Stimulated activated CD8-positive, alpha-beta memory T cell treated with anti-CD3 and anti-CD28 coated beads, Interleukin-2, amount 100 ng/mL, for 1 hour (primary cell): ENCODE data around the gene GALNT2.

Source experiments
- DNase-seq, 2 donors: peaks; one replicate each; pipeline ENCODE4 v3.0.0-alpha.2; 2020; ENCODE audit warnings: low read depth in 2 of 2

GALNT2 gene

GRCh38 chr1:230235876-230236275, 168.8 kb downstream of the GALNT2 start:
- DNase-seq, result no peak

DNA sequence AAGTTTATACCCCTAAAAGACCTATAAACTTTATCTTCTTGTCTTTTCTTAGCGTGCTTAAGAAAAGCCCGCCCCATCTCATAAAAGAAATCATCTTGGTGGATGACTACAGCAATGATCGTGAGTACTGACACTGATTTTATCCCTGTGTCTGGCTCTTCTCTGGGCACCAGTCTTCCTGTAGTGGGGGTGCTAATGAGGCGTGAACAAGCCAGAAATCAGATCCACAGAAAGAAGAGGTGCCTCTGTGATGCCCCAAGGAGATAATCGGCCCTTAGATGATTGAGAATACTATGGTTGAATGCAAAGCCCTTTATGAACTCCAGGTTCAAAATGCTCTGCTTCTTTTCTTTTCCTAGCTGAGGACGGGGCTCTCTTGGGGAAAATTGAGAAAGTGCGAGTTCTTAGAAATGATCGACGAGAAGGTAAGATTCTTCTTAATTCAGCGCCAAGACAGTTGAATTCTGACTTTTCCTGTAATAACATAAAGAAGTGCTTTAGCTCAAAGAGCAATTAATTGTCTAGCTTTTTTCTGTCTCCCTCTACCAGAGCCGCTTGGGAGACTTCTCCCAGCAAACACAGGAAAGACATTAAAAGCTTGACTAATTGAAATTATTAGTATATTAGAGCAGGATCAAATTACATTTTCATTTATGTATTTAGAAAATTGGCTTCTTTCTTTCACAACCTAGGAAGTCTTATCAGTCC, 169.4 kb downstream of the GALNT2 start:
- no peak for DNase-seq

DNA sequence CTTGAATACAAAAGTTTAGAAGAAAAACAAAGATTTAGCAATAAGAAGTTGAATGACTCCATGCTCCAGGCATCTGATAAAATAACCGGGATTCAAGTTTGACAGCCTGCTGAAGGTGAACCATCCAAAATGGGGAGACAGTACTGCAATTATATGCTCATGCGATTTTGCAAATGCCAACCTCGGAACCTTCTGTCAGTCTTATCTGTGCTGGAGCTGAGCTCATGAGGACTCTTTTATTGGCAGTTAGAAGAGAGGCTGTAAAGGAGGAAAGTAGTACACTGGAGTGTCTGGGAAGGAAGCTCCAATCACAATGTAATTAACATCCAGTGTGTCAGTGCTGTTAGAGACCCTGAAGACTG, 170.0 kb downstream of the GALNT2 start:
- no peak for DNase-seq

DNA sequence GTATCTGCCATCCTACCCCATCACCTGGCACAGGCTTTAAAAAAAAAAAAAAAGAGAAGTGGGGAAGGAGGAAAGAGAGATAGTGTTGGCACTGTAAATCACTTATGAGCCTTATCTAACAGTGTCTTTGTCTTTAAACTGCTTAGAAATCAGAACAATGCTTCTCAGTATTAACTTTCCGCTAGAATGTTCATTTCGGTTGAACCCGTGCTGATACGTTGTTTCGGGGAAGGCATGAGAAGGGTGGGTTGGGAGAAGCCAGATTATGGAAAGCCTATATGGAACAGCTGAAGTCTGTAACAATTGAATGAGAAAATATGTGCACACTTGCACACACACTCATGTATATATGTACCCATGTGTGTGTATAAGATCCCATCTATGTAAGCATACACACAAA, 170.8 kb downstream of the GALNT2 start:
- DNase-seq, result no peak

GRCh38 chr1:230240446-230241086, 173.5 kb downstream of the GALNT2 start:
- DNase-seq, result no peak

GRCh38 chr1:230242326-230242725, 175.3 kb downstream of the GALNT2 start:
- no peak for DNase-seq

- no peak for DNase-seq
Measured at GRCh38 chr1:230243146-230243545, 176.1 kb downstream of the GALNT2 start.

DNA sequence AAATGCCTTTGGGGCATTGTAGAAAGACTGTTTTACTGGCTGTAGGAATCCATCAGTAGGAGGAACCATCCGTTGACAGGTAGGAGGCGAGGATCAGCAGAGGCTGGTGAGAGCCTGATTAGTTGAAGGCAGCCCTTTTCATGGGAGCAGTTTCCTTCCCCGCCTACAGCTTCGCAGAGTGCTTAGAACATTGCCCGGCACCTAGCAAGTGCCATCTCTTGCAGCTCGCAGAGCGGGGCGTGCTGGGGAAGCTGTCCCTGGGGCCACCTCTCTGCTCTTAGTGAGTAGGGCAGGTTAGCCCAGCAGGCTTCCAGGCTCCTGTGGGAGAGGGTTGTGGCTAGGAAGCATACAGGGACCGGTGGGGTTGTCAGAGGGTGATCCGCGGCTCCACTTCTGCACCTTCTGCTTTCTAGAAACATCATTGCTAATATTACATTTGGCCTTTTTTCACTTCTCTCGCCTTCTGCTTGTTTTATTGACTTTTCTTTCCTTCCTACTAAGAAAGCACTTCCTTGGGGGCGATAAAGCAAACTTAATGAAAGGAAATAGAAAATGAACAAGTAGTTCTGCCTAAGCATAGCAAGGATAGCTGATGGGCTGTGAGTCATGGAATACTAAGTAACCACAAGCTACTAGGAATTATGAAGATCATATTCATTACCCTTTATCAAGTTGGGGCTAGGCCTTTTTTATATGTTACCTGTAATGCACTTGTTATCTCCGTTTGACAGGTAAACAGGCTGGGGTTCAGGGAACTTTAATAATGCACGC, 176.7 kb downstream of the GALNT2 start:
- DNase-seq, result no peak

DNA sequence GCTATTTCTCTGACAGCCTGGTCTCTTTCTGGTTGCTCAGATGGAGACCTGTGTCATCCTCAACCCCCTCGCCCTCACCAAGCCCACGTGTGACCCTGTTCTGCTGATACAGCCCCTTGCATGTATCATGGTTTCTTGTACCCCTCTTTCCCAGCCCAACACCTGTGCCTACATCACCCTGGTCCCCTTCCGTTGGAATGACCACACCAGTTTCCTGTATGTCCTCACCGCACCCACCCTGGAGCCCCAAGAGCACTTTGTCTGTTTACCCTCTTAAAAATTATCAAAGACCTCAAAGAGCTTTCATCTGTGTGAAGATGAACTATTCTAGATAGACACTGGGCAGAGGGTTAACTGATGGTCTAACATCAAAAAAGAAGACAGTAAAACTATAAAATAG, 179.5 kb downstream of the GALNT2 start:
- DNase-seq, result no peak

DNA sequence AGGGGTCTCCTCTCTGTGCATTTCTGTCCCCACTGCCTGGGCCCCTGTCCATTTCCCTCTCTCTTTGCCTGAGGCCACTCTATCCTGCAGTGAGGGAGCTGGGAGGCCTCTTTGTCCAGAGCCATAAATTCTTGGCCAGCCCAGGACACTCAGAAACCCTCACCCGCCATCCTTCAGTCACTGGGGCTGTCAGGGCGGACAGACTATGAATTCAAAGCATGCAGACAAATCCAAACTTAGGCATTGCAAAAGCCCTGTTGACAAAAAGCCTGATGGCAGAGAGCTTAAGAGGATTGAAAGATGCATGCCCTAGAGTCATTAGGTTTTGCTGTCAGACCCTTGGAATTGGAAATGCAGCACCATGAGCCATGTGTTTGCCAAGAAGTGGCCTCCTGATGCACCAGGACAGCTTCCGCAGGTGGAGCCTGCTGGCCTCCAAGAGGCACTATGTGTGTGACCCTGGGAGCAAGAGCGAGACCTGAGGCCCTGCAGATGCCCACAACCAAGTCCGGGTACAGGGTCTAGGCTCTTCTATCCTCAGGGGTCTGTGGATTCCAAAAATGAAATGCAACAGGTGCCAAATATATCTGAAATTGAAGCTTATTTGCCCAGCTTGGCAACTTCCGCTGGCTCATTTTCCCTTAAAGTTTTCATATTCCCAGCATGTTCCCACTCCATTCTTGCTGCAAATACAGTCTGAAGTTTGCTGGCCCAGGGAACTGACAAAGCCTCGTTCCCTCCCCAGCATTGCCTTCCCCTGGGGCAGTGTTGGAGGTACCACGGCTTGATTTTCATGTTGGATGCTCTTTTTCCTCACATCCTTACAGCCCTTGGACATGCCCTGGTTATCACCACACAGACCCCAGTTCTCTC, 181.2 kb downstream of the GALNT2 start:
- no peak for DNase-seq

- no peak for DNase-seq
Measured at GRCh38 chr1:230248889-230249270, 181.8 kb downstream of the GALNT2 start.

DNA sequence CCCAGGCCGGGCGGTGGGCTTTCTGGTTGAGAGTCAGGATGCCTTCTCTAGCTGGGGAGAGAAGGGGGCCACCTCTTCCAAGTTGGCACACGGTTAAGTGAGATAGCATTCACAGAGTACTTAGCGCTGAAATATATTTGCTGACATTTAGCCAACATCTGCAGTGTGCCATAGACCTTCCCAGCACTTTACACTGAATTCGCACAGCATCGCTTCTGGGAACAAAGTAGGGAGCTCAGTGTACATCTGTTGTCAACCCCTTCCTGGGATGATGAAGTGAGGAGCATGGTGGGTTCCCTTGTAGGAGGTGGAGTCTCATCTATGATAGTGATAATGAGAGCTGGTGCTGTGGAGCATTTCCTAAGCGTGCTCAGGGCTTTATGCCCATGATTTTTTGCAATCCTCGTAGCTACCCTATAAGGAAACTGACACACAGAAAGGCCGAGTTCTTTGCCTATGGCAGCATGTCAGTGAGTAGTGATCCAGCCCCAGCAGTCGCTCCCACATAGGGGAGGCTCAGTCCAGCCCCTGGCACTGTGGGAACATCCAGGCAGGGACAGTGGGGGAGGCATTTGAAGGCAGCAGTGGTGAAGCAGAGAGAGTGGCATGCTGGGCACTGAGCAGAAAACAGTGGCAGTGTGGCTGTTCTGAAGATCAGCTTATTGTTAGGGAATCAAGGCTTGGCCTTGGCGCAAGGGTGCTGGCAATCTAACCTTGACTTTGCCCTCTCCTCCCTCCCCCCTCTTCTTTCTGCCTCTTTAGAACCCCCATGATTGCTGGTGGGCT, 182.8 kb downstream of the GALNT2 start:
- no peak for DNase-seq

- no peak for DNase-seq
Measured at GRCh38 chr1:230250666-230251065, 183.6 kb downstream of the GALNT2 start.

DNA sequence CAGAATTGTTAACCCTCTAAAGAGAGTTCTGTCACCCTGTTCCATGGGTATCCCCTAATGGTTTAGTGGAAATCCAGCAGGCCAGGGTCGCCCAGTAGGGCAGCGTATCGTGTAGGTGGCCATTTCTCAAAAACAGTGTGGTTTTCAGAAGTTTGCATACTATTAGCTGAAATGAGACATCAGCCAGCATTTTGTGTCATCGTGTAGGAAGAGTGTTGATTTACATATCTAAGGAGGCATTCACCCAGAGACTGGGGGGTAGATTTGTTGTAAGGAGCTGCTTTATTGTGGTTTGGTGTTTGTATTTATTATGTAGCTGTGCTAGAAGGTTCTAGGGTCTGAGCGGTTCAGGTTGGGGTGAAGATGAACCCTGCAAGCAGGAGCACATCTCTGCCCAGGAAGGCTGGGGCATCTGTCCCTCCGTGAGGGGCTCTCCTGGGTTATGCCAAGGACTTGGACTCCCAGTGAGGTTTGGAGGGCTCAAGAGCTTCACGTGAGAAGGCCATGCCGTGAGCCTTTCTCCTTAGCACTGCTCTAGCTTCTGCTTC, 184.7 kb downstream of the GALNT2 start:
- no peak for DNase-seq

DNA sequence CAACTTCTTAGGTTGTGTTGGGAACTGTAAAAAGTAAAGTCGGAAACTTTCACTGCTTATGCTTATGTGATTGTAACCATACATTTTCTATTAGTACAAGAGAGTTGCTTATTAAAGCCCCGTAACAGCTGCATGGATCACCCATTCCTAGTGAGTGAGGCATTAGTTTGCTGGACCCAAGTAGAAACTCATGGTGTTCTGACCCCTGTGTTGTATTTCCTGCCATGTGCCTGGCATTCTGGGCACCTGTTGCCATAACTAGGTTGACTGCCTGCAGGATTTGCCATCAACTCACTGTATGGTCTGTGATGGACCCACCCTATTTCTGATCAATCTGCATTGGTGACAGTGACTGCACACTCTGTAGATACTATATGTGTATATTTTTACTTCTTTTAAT, 186.1 kb downstream of the GALNT2 start:
- DNase-seq, result no peak

DNA sequence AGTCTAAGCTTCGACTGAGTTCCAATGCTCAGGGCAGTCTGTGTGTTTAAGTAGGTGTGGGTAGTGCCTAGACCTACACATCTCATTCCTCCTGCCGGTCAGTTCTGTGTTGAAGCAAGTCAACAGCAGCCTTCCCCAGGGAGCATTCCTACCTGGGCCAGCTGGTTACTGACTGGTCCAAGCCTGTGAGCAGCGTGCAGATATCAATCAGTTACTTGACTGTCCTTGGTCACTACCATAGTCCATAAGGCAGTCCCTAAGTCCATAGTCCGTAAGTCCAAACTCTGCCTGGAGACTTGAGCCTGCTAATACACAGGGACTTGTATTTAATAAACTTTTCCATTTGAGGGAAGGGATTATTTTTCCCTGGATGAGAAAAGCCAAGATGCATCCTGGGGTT, 187.2 kb downstream of the GALNT2 start:
- DNase-seq, result no peak

GRCh38 chr1:230255116-230255515, 188.1 kb downstream of the GALNT2 start:
- DNase-seq, result no peak

DNA sequence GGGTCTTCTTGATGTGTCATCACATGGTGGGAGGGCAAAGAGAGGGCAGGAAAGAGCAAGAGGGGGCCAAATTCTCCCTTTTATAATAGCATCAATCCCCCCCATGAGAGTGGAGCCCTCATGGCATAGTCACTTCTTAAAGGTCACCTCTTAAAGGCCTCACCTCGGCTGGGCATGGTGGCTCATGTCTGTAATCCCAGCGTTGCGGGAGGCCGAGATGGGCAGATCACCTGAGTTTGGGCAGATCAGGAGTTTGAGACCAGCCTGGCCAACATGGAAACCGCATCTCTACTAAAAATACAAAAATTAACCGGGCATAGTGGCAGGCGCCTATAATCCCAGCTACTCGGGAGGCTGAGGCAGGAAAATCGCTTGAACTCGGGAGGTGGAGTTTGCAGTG, 189.0 kb downstream of the GALNT2 start:
- no peak for DNase-seq

GRCh38 chr1:230256896-230257295, 189.9 kb downstream of the GALNT2 start:
- DNase-seq, result no peak

- DNase-seq, result no peak
Measured at GRCh38 chr1:230259621-230260020, 192.6 kb downstream of the GALNT2 start.

GRCh38 chr1:230260831-230261230, 193.8 kb downstream of the GALNT2 start:
- no peak for DNase-seq
